ENCODE measurements around the gene CCNE1. TPM values are rescaled to one million over a fixed set of nuclear protein-coding genes. Genes with fewer than 3 reads are reported as not detected.
A peak's percentile ranks its signal among the peaks of the same experiment; 100 is the strongest.

Gene CCNE1
- total RNA-seq, 2 donors from 2014 or later: not detected

DNA sequence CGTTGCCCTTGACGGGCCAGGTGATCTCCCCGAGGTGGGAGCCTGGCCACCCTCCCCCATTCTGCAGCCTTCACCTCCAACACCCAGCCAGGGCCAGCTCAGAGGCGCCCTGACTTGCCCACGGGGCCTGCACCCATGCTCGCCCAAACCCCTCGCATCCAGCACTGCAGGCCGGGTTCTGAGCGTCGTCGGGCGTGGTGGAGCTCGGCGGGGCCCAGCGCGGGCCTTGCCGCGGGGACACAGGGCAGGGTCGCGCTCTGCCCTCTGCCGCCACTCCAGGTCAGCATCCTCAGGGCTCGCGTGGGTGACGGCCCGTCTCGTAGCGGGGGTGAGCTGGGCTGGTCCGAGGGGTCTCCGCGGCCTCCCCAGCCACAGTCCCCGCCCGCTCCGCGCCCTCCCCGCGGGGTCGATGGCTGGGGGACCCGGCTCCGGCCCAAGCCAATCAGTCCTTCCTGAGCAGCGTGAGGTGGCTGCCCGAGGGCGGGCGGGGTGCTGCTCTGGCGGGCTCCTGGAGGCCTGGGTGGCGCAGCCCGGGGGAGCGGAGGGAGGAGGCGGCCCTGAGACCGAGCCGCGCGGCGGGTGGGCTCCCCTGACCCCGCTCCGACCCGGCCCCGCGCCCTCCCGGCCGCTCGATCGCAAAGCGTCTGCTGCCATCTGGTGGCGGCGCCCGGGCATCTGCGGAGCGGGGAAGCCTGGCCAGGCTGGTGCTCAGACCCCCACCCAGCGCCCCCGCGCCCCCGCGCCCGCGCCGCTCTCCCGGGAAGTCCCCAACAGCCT, 61.4 kb downstream of the CCNE1 start:
- Histone ChIP-seq H3K4me3 (peak overlapping the region in 1 of 2 donors; percentile 37), H3K4me1 (peaks cover 11% of the 10 kb centered on the region), H3K27me3 (peaks cover 3 to 11% of the 10 kb centered on the region in 2 donors), H3K27ac (no peak overlapping the region), H3K9me3 (no peaks in the 10 kb centered on the region), H3K36me3 (replicated peaks in 1 of 2; ENCODE audit: insufficient read depth in 1 of 2, low read depth in 2 of 2) (no peaks in the 10 kb centered on the region)
- TF ChIP-seq CTCF (IDR thresholded peaks at IDR 0.05) (peak; percentile 49 to 86 (median 68)), POLR2A (IDR thresholded peaks at IDR 0.05) (no peak)
- intact Hi-C loops (cut with DNase I): loop anchor here (5.0 to 10.0 kb wide), 2 partner anchors 101 to 138 kb away; no protein-coding TSS in a partner anchor
- WGBS, 2 donors: 2 to 4% methylated on average over 18 to 59 of the region's 77 CpGs
- peak; percentile 53 for ATAC-seq
- peak; percentile 11 to 63 (median 52) for DNase-seq

Other genes with a start within 250 kb of the CCNE1 start
- 10 to 100 TPM; 12.2 to 51.6 TPM for gene POP4, start 205.7 kb upstream of the CCNE1 start, total RNA-seq
- gene PLEKHF1, start 146.5 kb upstream of the CCNE1 start, total RNA-seq: 10 to 100 TPM; 13.5 to 16.5 TPM
- gene C19orf12, start 96.7 kb upstream of the CCNE1 start, total RNA-seq: 10 to 100 TPM; 18.2 to 23.7 TPM
- gene URI1, start 130.2 kb downstream of the CCNE1 start, total RNA-seq: 10 to 100 TPM; 38.2 to 60.7 TPM